Measurements from ENCODE around the gene BTF3.

- TF ChIP-seq EZH2 (IDR thresholded peaks at IDR 0.05) = no peak
- no peak for TF ChIP-seq POLR2AphosphoS5 (IDR thresholded peaks at IDR 0.05; ENCODE audit: borderline replicate concordance, low read depth, low read length)
Observed at GRCh38 chr5:73544429-73545402, 46.5 kb downstream of the BTF3 start.
